GM18508 (cell line): Measurements from ENCODE around the gene CYP26C1.

Experiments
- ATAC-seq: cut with Tn5 transposase; IDR thresholded peaks from one replicate; pipeline ENCODE4 v1.9.1; 2021; ENCODE audit warnings: moderate number of reproducible peaks; ENCODE audit not compliant: insufficient read depth, unreplicated experiment

Gene CYP26C1

DNA sequence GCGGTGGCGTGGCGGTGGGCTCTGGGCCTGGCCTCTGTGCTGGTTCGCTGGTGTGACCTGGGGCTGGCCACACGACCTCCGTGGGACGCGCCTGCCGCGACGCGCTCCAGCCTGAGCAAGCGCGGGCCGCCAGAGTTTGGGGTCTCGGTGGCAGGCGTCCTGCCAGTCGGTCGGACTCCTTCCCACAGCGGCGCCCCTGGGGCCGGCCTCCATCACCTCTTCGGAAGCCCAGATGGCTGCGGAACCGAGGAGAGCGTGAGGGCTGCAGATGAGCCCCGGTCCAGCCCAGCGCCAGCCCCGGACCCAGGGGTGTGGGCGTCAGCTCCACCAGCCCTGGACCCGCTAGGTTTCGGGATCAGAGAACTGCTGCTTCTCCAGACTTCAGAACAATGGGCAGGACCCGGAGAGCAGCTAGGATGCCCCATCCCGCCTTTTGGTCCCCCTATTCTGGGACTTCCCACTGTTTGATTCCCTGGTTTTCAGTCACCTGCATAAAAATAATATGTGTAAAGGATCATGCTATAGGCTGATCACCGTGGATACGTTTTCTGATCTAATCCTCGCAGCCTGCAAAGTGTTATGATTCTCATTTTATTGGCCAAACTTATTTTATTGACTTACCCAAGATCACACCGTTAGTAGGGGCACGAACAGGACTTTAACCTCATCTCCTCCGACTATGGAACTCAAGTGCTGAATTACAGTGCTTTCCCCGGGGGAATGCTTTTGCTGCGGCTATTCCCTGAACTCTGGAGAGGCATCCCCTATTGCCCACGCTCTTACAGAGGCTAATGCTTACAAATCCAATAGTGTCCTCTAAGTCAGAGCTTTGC is 2.8 kb downstream of the CYP26C1 start:
- ATAC-seq, result no peak

DNA sequence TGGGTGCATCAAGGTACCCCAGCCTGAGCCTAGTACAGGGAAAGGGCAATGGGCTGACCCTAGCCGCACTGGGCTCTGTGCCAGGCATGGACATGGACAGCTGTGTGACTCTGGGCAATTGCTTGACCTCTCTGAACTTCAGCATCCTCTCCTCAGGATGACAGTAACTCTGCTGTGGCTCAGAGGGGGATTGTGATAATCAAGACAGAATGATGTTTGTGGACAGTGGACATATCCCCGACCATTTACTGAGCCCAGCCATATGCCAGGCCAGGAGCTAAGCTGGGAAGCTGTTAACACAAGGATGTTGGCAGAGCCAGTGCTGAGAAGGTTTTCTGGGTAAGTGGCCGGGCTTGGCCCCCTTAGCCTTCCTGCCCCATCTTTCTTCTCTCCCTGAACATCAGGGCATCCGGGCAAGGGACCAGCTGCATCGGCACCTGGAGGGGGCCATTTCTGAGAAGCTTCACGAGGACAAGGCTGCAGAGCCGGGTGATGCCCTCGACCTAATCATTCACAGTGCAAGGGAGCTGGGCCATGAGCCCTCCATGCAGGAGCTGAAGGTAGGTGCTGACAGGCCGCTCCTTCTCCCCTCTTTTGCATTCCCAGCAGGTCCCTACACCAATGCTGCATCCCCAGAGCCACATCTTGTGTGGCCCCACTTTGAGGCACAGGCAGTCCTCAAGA is 3.5 kb downstream of the CYP26C1 start:
- ATAC-seq, result no peak

DNA sequence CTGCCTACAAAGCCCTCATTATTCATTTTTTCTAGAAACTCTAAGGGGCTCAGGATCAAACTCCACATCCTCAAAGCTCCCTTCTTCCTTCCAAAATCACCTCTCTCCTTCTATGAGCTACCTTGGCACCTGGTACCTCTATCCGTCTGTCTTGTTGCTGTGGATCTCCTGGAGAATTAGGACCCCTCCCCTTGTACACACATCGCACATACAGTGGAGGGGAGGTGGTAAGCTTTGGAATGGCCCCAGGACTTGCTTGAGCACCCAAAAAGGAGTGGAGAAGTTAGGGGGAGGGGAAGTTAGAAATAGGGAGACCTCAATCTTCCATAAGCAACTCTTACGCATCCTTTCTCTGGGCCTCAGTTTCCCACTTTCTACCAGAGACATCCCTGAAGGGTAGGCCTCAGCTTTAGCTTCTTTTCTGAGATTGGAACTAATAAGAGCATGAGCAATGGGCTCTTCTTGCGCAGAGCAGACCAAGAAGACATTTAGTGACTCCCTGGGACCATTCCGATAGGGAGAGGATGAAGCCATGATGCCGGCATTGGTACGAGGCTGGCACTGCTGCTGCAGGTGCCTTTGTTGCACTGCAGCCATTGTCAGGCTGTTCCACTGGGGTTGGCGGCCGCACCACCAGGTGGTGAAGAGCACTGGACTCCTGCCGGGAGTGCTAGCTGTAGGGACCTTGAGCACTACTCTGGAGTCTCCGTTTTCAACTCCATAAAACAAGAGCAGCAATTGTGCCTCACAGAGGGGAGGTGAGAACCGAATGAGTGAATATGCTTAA is 4.5 kb downstream of the CYP26C1 start:
- no peak for ATAC-seq

DNA sequence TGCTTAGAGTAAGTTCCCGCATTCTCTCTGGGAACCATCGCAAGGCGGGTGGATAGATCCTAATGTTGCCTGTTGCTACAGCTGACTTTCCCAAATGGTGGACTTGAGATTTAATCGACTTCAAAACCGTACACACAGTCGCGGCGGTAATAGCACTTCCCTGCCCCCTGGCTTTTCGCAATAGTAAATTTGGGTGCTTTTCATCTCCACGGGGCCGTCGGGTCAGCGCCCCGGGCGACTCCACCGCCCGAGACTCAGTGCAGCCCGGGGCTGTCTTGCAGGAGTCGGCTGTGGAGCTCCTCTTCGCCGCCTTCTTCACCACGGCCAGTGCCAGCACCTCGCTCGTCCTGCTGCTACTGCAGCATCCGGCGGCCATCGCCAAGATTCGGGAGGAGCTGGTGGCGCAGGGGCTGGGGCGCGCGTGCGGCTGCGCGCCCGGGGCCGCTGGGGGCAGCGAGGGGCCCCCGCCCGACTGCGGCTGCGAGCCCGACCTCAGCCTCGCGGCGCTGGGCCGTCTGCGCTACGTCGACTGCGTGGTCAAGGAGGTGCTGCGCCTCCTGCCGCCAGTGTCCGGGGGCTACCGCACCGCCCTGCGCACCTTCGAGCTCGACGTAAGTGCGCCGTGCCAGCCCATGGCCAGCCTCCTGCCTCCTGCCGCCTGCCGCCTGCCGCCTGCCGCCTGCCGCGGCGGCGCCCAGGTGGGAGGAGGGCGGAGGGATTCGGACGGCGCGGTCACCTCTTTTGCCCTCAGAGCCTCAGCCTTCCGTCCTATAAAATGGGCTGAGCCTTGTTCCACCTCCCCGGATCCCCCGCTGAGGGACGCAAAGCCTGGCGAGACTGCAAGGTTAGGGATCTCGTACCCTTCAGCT is 5.3 kb downstream of the CYP26C1 start:
- ATAC-seq, result no peak

DNA sequence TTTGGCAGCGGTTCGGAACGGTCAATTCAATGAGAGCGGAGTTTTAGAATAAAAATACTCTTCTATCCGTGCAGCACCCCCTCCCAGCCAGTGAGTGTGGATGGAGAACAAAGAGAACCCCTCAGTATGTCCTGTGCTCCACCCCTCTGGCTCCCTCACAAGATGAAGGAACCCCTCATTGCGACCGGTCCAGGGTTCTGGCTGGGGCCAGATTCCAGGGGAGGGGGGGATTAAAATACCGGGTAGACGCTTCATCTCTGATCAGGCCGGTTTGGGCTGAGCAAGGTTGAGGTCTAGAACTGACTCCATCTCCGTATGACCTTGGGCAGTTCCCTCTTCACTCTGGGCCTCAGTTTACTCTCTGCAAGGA is 5.9 kb downstream of the CYP26C1 start:
- no peak for ATAC-seq

DNA sequence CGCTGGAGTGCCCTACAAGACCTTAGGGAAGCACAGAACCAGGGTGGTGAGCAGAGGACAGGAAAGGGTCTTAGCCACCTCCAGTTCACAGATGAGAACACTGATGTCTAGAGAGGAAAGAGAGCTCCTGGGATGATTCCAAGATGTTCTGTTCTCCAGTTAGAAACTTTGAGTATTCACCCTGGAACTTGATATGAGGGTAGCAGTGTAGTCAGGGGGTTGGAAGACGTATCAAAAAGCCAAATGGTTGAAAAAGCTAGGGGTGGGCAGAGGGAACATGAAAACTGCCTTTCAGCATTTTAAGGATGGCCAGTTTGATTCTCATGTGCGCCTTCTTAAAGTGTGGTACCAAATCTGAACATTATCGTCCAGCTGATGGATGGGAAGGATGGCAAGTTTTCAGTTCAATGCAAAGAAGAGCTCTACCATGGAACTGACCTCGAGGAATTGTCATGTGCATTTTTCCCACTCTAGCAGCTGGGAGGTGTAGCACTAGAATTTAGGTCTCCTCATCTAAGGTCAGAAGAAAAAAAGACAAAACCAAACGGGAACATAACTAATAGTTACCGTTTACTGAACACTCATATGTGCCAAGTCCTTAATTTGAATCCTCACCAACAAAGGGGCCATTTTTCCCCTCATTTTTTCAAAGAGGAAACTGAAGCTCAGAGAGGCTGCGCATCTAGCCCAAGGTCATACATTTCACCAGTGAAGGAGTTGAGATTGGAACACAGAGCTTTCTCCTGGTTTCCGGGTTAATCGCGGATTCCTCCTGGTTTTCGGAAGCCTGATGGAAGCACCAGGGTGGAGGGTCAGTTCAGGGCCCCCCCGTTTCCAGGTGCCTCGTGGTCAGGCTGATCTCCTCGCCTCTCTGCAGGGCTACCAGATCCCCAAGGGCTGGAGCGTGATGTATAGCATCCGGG is 7.1 kb downstream of the CYP26C1 start:
- no peak for ATAC-seq

DNA sequence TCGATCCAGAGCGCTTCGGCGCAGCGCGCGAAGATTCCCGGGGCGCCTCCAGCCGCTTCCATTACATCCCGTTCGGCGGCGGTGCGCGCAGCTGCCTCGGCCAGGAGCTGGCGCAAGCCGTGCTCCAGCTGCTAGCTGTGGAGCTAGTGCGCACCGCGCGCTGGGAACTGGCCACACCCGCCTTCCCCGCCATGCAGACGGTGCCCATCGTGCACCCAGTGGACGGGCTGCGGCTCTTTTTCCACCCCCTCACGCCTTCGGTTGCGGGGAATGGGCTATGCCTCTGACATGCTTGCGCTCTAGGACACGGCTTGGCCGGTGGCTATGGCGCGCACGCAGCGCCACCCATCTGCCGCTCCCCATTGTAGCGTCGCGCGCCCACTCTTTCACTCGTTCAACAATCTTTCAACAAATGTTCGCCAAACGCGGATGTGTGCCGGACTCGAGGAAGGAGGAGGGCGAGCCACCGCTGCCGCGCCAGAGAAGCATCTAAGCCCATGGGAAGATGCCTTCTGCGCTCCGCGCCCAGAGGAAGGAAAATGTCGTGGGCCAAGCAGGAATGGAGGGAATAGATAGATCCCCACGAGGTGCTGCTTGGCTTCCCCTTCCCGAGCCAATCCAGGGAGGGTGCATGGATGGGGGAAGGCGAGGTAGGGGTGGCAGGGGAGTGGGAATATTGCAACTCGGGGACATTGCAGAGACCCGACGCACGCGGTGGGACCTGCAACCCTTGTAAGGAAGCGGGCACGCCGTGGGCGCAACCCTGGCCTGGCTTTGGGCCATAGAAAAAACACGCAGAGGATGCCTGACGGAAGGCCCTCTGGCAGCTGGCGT is 8.0 kb downstream of the CYP26C1 start:
- no peak for ATAC-seq

DNA sequence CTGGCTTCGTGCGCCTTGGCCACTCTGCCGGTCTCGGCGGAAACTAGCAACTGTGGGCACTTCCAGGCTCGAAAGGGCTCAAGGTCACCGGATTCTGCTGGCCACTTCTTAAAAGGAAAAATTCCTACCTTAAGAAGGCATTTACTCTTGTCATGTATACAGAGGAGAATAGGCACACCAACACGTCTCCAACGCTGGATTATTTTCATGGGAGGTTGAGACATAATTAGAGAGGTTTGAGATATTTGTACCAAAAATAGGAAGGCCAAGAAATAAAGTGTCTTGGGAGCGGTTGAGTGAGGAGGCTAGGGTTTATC is 8.6 kb downstream of the CYP26C1 start:
- ATAC-seq, result no peak

DNA sequence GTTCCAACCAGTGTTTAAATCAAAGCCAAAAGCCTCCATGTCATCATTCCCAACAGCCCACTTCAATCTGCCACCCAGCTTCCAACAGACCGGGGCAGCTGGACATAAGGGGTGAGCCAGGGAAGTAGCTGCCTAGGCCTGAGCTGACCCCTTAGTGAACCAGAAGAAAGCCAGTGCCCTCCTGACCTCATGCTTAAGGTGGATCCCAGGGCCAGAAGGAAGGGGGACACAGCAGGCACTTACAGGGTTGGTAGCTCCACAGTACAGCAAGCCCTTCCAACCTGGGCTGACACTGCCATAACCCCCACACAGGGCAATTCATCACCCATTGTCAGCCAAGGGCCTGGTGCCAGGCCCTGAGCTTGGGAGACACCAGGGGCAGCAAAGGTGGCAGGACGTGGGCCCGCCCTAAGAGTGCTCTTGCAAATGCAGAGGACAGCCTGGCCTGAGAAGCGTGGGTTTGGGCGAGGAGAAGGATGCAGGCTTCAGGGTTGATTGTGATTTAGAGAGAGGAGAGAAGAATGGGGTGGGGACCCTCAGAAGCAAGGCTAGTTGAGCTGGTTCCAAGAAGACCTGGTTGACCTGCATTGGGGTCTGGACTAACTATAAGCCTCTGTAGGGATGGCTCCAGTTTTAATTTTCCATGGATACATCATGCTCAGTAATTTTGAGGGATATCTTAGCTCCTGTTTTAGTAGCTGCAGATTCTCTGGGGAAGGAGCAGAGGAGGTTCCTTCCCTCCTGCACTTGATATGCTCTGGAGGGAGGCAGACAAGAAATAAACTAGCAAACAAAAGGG is 10.0 kb downstream of the CYP26C1 start:
- ATAC-seq, result no peak

DNA sequence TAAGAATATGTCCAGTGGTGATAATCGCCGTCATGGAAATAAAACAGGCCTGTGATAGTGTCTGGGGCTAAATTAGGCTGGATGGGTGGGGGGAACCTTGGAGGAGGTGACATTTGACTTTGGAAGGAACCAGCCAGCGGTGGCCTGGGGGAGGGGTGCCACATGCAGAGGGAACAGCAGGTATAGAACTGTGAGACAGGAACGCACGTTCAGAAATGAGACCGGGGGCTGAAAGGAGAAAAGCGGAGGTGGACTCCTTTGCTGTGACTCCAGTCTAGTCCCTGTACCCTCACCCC is 10.5 kb downstream of the CYP26C1 start:
- no peak for ATAC-seq

DNA sequence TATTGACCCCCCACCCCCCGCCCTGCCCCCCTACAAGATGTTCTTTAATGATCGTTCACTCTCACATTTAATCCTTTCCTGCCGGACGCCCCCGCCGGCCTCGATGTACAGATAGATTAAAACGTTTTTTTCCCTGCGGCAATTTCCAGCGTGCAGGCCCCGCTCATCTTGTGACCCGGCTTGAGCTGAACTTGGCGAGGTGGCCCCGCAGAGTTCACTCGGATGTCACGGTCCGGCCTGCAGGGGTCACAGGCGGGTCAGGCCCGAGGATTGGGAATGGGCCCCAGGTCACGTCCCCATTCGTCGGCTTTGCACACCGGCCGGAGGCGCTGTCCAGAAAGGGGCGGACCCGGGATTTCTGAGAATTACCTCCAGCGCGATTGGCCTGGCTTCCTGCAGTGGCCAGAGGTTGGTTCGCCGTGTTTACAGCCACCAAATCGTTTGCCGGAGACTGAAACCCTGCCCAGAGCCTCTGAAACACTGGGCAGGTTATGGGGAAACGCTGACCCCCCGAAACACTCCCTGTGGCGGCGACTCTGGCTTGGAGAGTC is 11.2 kb downstream of the CYP26C1 start:
- no peak for ATAC-seq

DNA sequence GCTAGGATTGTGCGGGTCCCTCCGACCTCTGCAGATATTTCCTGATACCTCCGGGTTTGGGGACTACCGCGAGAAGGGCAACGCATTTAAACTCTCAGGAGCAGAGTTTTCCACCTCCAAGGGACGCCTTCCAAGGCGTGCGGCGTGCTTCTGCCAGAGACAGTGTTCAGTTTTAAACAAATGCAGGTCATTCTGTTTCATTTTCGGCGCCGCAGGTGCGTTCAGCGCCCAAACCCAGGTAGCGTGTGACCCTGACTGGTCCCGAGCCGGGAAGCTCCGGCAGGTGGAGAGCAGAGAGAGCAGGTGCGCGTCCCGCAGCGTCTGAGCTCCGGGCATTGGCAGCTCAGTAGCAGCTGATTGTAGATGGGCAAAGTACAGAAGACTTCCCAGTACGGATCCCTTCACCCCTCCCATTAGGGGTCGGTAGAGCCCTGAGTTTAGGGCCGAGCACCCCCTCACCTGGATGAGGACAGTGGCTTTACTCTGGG is 11.7 kb downstream of the CYP26C1 start:
- no peak for ATAC-seq

DNA sequence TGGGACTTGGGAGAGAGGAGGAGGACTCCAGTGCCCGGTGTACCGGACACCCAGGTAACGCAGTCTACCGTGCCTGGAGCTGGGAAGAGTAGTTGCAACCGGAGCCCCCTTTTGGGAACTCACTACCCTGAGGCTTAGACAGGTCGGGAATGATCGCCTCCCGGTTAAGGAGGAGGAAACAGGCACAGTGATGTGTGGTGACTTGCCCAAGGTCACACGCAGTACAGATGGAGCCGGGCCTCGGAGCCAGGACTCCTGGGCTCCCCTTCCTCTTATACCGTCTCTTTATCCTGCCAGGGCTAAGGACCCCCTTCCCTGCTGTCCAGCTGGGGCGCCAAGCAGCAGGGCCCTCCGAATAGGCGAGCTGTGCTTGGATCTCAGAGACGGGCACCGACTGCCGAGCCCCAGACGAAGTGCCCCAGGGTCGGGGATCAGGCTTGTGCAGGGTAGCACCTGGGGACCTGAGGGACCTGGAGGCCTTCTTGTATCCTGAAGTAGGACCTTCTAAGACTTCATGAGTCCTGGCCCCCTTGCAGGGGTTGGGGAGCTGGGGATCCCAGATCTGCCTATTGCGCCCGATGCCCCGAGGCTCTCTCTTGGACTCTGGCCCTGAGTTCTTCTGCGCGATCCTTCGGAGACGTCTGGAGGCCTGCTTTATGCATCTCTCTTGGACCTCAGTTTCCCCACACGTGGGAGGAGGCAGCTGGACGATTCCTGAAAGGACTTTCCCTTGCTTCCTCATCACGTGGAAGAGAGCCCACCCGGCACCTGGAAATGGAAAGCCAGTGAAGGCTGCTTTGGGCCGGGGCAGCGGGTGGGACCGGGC is 12.3 kb downstream of the CYP26C1 start:
- no peak for ATAC-seq

DNA sequence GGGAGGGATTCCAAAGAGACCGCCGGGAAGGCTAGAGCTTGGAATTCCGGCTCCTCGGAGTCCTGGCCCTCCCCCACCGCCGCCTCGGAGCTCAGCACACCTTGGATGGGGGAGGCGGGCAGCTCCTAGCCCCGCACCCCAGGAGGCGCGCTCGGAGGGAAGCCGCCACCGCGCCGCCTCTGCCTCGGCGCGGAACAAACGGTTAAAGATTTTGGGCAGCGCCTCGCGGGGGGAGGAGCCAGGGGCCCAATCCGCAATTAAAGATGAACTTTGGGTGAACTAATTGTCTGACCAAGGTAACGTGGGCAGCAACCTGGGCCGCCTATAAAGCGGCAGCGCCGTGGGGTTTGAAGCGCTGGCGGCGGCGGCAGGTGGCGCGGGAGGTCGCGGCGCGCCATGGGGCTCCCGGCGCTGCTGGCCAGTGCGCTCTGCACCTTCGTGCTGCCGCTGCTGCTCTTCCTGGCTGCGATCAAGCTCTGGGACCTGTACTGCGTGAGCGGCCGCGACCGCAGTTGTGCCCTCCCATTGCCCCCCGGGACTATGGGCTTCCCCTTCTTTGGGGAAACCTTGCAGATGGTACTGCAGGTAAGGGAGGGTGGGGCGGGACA is 13.0 kb downstream of the CYP26C1 start, which contains the start of gene CYP26A1:
CYP26A1 (plus strand) TSS at position 355 of the 608 bp plus-strand sequence; CDS start at position 397, 42 bp downstream.
- ATAC-seq, result no peak

DNA sequence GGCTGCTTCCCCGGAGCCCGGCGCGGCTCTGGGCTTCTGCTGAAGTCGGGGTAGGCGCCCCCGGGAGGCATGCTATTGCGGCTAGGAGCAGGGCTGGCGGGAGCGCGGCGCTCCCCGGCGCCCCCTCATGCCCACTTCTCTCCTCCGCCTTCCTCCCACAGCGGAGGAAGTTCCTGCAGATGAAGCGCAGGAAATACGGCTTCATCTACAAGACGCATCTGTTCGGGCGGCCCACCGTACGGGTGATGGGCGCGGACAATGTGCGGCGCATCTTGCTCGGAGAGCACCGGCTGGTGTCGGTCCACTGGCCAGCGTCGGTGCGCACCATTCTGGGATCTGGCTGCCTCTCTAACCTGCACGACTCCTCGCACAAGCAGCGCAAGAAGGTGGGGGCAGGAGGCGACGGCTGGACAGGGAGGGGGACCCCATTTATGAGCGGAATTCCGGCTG is 13.6 kb downstream of the CYP26C1 start:
- ATAC-seq, result no peak
